PC-3 (cell line): ENCODE measurements around the gene SMU1. TPM values are rescaled to one million over a fixed set of nuclear protein-coding genes. Genes with fewer than 3 reads are reported as not detected.

ENCODE experiments used
- ATAC-seq: fragments of 200-7000 bp; cut with Tn5 transposase; 2 replicates; pipeline ENCODE4 v1.9.1; 2020; ENCODE audit warnings: mild to moderate bottlenecking, moderate library complexity
- BruUV-seq: library from RNA; stranded (reverse); fragments of 400-500 nt; replicated peaks from 2 replicates; lab custom pipeline; 2021; lab: Mats Ljungman, UMichigan
- CTCF ChIA-PET: fragments of 300-600 bp; sonication (Branson Sonifier 250); formaldehyde crosslinking; loops from one replicate; lab custom pipeline; 2022; ENCODE audit warnings: antibody characterized with exemption; lab: Charles Lee
- POLR2A ChIA-PET: fragments of 300-600 bp; sonication (Branson Sonifier 250); formaldehyde crosslinking; loops from one replicate; lab custom pipeline; 2022; ENCODE audit warnings: antibody characterized with exemption; ENCODE audit not compliant: unreplicated experiment; lab: Charles Lee
- DNase-seq: peaks from one replicate; pipeline ENCODE4 v3.0.0-alpha.2; 2015
- H2AFZ ChIP-seq: fragments of 300-600 bp; sonication (generic); 2 replicates; pipeline ENCODE4 v1.6.0; 2016; ENCODE audit warnings: antibody characterized with exemption, low read length
- H3F3A ChIP-seq: fragments of 300-600 bp; sonication (generic); one replicate; pipeline ENCODE4 v1.6.0; 2017; ENCODE audit warnings: antibody characterized with exemption, low read length, control low read depth, mild to moderate bottlenecking; ENCODE audit not compliant: unreplicated experiment
- H3K27ac ChIP-seq: fragments of 300-600 bp; sonication (generic); 2 replicates; pipeline ENCODE4 v1.5.1; 2016; ENCODE audit warnings: mild to moderate bottlenecking, low read length
- H3K27me3 ChIP-seq: fragments of 300-600 bp; sonication (generic); 2 replicates; pipeline ENCODE4 v1.6.1; 2016; ENCODE audit warnings: low read length, mixed read lengths
- H3K36me3 ChIP-seq: fragments of 300-600 bp; sonication (generic); 2 replicates; pipeline ENCODE4 v1.6.1; 2016; ENCODE audit warnings: low read depth, mixed run types, low read length, mixed read lengths
- H3K4me1 ChIP-seq: fragments of 300-600 bp; sonication (generic); 2 replicates; pipeline ENCODE4 v1.5.1; 2016; ENCODE audit warnings: low read length; ENCODE audit not compliant: insufficient read depth
- H3K4me2 ChIP-seq: fragments of 300-600 bp; sonication (generic); 2 replicates; pipeline ENCODE4 v1.6.0; 2016; ENCODE audit warnings: low read length
- H3K4me3 ChIP-seq: fragments of 300-600 bp; sonication (generic); 2 replicates; pipeline ENCODE4 v1.5.1; 2016; ENCODE audit warnings: mild to moderate bottlenecking, low read length, mixed read lengths
- H3K79me2 ChIP-seq: fragments of 300-600 bp; sonication (generic); 2 replicates; pipeline ENCODE4 v1.6.1; 2017; ENCODE audit warnings: low read length, mixed read lengths
- H3K9ac ChIP-seq: fragments of 300-600 bp; sonication (generic); 2 replicates; pipeline ENCODE4 v1.6.0; 2016; ENCODE audit warnings: mild to moderate bottlenecking, low read length
- H3K9me2 ChIP-seq: fragments of 300-600 bp; sonication (generic); replicated peaks from 2 replicates; pipeline ENCODE4 v1.6.1; 2016; ENCODE audit warnings: mixed run types, low read length, mixed read lengths
- H3K9me3 ChIP-seq: fragments of 300-600 bp; sonication (generic); 2 replicates; pipeline ENCODE4 v1.6.1; 2016; ENCODE audit warnings: low read length, mixed read lengths
- H4K20me1 ChIP-seq: fragments of 300-600 bp; sonication (generic); 2 replicates; pipeline ENCODE4 v1.6.1; 2016; ENCODE audit warnings: low read length, mixed read lengths
- EZH2 ChIP-seq: fragments of 300-600 bp; sonication (generic); IDR thresholded peaks from one replicate; pipeline ENCODE4 v1.6.1; 2017; ENCODE audit warnings: antibody characterized with exemption, mild to moderate bottlenecking, low read length; ENCODE audit not compliant: unreplicated experiment
- EZH2phosphoT487 ChIP-seq: fragments of 300-600 bp; sonication (generic); IDR thresholded peaks from 2 replicates; pipeline ENCODE4 v1.6.1; 2018; ENCODE audit warnings: mild to moderate bottlenecking, antibody characterized with exemption, low read length, borderline replicate concordance
- intact Hi-C: fragments of 100-400 bp; cut with micrococcal nuclease; formaldehyde crosslinking; loops from 2 replicates; pipeline ENCODE4 v1.9.0; 2023
- total RNA-seq: library from RNA; depleted of rRNA; stranded (reverse); fragments of >200 nt; gene quantifications from 2 replicates; pipeline ENCODE4 v1.2.3, GENCODE V29; 2014
- TF ChIP-seq, protein P1 (sequence below): fragments of 300-600 bp; sonication (generic); conservative IDR thresholded peaks from 2 replicates; pipeline ENCODE4 v1.5.1; 2017; ENCODE audit warnings: antibody characterized with exemption, low read depth, mild to moderate bottlenecking, low read length

SMU1 gene
- total RNA-seq, 1 experiment from 2014 or later, result 17.6 TPM

DNA sequence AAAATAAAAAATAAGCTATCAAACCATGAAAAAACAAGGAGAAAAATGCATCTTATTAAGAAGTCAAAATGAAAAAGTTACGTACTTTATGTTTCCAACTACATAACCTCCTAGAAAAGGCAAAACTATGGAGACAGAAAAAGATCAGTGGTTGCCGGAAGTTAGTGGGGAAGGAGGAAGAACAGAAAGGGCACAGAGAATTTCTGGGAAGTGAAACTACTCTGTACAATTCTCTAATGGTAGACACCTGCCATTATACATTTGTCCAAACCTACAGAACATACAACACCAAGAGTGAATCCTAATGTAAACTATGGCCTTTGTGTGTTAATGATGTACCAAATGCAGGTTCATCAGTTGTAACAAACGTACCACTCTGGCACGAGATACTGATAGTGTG, 25.3 kb downstream of the SMU1 start:
- TF ChIP-seq EZH2phosphoT487 (no peak), EZH2 (no peak)
- TF ChIP-seq, protein P1, sequence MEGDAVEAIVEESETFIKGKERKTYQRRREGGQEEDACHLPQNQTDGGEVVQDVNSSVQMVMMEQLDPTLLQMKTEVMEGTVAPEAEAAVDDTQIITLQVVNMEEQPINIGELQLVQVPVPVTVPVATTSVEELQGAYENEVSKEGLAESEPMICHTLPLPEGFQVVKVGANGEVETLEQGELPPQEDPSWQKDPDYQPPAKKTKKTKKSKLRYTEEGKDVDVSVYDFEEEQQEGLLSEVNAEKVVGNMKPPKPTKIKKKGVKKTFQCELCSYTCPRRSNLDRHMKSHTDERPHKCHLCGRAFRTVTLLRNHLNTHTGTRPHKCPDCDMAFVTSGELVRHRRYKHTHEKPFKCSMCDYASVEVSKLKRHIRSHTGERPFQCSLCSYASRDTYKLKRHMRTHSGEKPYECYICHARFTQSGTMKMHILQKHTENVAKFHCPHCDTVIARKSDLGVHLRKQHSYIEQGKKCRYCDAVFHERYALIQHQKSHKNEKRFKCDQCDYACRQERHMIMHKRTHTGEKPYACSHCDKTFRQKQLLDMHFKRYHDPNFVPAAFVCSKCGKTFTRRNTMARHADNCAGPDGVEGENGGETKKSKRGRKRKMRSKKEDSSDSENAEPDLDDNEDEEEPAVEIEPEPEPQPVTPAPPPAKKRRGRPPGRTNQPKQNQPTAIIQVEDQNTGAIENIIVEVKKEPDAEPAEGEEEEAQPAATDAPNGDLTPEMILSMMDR, result no peak
- Histone ChIP-seq H3K4me1 (no peaks in the 10 kb centered on the region), H3K27me3 (no peaks in the 10 kb centered on the region), H4K20me1 (no peaks in the 10 kb centered on the region), H3K27ac (no peak overlapping the region), H3K4me2 (no peak overlapping the region), H3K36me3 (peaks cover 18% of the 10 kb centered on the region), H3K79me2 (no peaks in the 10 kb centered on the region), H2AFZ (no peak overlapping the region), H3F3A (peaks cover under 1% of the 10 kb centered on the region), H3K9me2 (no peaks in the 10 kb centered on the region), H3K4me3 (no peak overlapping the region), H3K9me3 (no peaks in the 10 kb centered on the region), H3K9ac (no peak overlapping the region)
- no peak for DNase-seq
- CTCF ChIA-PET, result no interaction called here
- no TSS peak for BruUV-seq
- POLR2A ChIA-PET, result no interaction called here
- intact Hi-C loops, result no loop called here
- no peak for ATAC-seq

DNA sequence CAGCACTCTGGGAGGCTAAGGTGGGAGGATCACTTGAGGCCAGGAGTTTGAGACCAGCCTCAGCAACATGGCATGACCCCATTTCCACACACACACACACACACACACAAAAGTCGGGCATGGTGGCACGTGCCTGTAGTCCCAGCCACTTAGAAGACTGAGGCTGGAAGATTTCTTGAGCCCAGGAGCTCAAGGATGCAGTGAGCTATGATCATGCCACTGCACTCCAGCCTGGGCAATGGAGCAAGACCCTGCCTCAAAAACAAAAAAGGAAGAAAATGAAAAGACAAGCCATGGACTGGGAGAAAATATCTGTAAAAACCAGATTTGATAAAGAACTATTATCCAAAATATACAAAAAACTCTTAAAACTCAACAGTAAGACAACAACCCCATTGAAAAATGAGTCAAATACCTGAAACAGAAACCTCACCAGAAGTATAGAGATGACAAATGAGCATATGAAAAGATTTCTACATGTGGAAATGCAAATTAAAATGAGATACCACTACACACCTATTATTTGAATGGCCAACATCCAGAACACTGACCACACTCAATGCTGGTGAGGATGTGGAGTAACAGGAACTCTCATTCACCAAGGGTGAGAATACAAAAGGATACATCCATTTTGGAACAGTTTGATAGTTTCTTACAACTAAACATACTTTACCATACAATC, 26.7 kb downstream of the SMU1 start:
- TF ChIP-seq EZH2phosphoT487 (no peak), EZH2 (no peak)
- TF ChIP-seq, protein P1, result no peak
- POLR2A ChIA-PET, result no interaction called here
- DNase-seq (no peak), ATAC-seq (no peak)
- no peak overlapping the region for H3K4me3 ChIP-seq
- no peak overlapping the region for H2AFZ ChIP-seq
- CTCF ChIA-PET, result no interaction called here
- H4K20me1 ChIP-seq, result no peaks in the 10 kb centered on the region
- no peaks in the 10 kb centered on the region for H3K79me2 ChIP-seq
- H3K9ac ChIP-seq, result no peak overlapping the region
- no TSS peak for BruUV-seq
- peaks cover 3% of the 10 kb centered on the region; the same call in 1 of the 2 replicates for H3K4me1 ChIP-seq
- H3K36me3 ChIP-seq, result peaks cover 12% of the 10 kb centered on the region
- no peaks in the 10 kb centered on the region for H3K27me3 ChIP-seq
- no peaks in the 10 kb centered on the region for H3K9me3 ChIP-seq
- no peak overlapping the region for H3K27ac ChIP-seq
- H3K4me2 ChIP-seq, result no peak overlapping the region
- intact Hi-C loops, result no loop called here
- H3K9me2 ChIP-seq, result no peaks in the 10 kb centered on the region
- H3F3A ChIP-seq, result peaks cover 5% of the 10 kb centered on the region

DNA sequence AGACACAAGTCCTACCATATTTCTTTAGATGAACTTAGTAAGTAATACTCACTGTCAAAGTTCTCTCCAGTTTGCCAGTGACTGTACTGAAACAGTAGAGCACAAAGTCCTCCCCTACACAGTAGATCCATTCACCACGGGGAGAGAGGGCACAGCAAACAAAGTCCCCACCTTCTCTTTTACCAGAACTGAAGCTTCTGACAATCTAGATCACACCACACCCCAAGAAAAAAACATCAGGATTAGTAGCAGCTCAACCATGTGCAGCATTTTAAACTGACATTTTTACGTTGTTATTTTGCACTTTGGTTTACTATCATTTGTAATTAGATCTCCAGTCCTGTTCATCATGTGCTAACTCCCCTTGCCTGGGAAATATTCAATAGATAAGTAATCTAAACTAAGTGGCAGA, 28.4 kb downstream of the SMU1 start:
- H3K79me2 ChIP-seq, result no peaks in the 10 kb centered on the region
- CTCF ChIA-PET, result no interaction called here
- H3K4me1 ChIP-seq, result peaks cover 15% of the 10 kb centered on the region; the same call in 1 of the 2 replicates
- ATAC-seq (no peak), DNase-seq (no peak)
- H3K4me2 ChIP-seq, result no peak overlapping the region
- no peaks in the 10 kb centered on the region for H3K27me3 ChIP-seq
- no peak overlapping the region for H2AFZ ChIP-seq
- no peaks in the 10 kb centered on the region for H4K20me1 ChIP-seq
- intact Hi-C loops, result no loop called here
- H3K9me3 ChIP-seq, result no peaks in the 10 kb centered on the region
- TF ChIP-seq EZH2, result no peak
- TF ChIP-seq EZH2phosphoT487, result no peak
- TF ChIP-seq, protein P1, result no peak
- BruUV-seq, result no TSS peak
- POLR2A ChIA-PET, result no interaction called here
- H3K9ac ChIP-seq, result no peak overlapping the region
- no peak overlapping the region for H3K4me3 ChIP-seq
- no peak overlapping the region for H3K27ac ChIP-seq
- H3K36me3 ChIP-seq, result peaks cover 4% of the 10 kb centered on the region
- no peaks in the 10 kb centered on the region for H3K9me2 ChIP-seq
- H3F3A ChIP-seq, result peaks cover 5% of the 10 kb centered on the region
